Measurements from ENCODE around the gene ZFYVE19.

DNA sequence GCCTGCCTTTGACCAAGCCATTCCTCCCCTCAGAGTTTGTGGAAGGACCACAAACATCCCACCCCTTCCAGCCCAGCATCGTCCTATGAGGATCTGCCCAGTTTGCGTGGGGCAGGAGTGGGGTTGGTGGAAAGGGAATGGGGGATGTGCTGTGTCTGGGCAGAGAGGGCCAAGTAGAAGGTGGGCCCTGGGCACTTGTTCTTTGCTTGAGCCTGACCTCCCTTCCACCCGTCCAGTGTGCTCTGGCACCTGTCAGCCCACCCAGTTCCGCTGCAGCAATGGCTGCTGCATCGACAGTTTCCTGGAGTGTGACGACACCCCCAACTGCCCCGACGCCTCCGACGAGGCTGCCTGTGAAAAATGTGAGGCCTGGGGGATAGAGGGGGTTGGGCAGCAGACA is 47.3 kb downstream of the ZFYVE19 start:
- TF ChIP-seq, protein P1, sequence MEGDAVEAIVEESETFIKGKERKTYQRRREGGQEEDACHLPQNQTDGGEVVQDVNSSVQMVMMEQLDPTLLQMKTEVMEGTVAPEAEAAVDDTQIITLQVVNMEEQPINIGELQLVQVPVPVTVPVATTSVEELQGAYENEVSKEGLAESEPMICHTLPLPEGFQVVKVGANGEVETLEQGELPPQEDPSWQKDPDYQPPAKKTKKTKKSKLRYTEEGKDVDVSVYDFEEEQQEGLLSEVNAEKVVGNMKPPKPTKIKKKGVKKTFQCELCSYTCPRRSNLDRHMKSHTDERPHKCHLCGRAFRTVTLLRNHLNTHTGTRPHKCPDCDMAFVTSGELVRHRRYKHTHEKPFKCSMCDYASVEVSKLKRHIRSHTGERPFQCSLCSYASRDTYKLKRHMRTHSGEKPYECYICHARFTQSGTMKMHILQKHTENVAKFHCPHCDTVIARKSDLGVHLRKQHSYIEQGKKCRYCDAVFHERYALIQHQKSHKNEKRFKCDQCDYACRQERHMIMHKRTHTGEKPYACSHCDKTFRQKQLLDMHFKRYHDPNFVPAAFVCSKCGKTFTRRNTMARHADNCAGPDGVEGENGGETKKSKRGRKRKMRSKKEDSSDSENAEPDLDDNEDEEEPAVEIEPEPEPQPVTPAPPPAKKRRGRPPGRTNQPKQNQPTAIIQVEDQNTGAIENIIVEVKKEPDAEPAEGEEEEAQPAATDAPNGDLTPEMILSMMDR (IDR thresholded peaks at IDR 0.05; ENCODE audit: borderline replicate concordance, extremely low read depth, low read length, poor library complexity, severe bottlenecking): no peak
- no peak for TF ChIP-seq EZH2 (IDR thresholded peaks at IDR 0.05; ENCODE audit: borderline replicate concordance, low read depth, low read length, severe bottlenecking)
